Fibroblast of skin of left quadriceps (primary cell): ENCODE measurements around the gene IFRD2.
A peak's percentile ranks its signal among the peaks of the same experiment; 100 is the strongest.
"Not testable (repeated sequence)": the region's sequence is repeated elsewhere in the genome, so short reads cannot be mapped to it uniquely, and the experiment has no call there.

Experiments
- DNase-seq, 2 experiments: peaks; one replicate each; pipeline ENCODE4 v3.0.0-alpha.2; 2013; ENCODE audit warnings: low read depth in 2 of 2

Gene IFRD2

GRCh38 chr3:50324351-50325112, 32.3 kb upstream of the IFRD2 start:
- no peak for DNase-seq

- no peak for DNase-seq
These were observed 31.5 kb upstream of the IFRD2 start for GRCh38 chr3:50323614-50324199.

GRCh38 chr3:50323092-50323600, 30.9 kb upstream of the IFRD2 start:
- no peak for DNase-seq

DNA sequence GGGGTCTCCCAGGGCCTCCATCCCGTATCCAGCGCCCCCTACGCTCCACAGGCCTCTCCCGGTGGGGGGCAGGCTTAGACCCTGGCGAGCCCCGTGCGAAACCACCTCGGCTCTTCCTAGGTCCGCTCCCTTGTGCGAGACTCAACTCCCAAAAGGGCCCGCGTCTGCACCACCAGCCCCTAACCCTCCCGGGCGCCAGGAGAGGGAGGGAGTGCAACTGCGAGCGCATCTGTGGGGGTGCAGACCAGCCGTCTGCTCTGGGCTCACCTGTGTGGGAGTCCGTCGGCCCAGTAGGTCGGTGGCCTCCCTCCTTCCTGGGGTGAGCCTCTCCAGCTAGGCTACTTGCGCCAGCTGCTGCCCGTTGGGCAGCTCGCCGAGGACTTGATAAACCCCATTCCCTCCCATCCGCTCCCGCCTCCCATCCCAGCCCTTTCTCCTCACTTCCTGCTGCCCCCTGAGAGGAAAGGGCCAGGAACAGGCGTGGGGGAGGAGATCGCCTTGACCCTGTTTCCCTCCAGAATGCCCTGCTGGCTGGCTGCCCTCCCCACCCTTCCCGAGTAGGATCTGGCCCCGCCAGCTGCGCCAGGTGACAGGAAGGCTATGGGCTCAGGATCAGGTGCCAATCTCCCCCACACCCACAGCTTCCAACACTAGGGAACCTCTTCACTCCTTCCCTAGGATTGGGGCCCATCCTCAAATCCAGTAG, 30.3 kb upstream of the IFRD2 start, which contains the start of gene HYAL2:
HYAL2 (minus strand) TSS at position 360 of the 706 bp plus-strand sequence. CDS start 2,256 bp downstream, outside the sequence.
- DNase-seq: no peak

DNA sequence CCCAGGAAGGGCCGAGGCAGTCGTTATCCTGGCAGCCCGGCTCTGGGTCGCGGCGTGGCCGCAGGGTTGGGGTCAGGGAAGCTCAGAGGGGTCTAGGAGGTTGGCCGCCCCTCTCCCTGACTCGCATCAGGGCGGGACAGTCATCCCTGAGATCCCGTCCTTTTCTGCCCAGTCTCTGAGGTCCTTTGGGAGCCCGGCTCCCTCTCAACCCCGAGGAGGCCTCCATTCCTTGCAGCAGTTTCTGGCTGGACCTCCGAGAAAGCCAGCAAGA, 29.8 kb upstream of the IFRD2 start:
- no peak for DNase-seq

DNA sequence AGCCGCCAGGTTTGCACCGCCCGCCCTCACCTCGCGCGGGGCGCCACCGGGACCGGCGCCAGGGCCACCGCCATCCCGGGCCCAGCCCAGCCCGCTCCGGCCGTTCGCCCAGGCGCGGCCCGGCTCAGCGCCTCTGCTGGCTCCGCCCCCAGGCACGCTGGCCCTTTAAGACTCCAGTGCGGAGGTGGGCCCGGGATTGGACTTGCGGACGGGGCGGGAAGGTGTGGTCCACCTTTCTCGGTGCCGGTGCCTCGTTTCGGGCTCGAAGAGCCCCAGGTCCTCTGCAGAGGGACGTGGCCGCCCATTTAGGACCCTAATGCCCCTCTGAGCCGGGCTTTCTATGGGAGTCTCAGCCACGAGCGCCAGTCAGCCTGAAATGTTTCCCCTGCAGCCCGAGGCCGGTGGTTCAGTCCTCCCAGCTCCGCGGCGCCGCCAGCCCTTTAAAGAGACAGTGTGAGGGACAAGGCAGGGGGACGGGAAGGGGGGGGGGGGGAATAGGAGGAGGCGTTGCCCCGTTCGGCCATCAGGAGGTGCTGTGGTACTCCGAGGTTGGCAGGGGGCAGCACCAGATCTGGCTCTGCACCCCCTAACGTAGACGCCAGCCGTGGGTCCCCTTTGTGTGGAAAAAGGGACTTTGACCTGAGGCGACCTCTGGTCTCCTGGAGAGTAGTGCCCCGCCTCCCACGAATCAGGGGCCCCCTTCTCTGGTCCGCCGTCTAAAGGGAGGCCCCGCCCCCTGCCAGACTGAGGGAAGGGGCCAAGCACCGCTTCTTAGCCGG, 29.3 kb upstream of the IFRD2 start:
- peak; percentile 75 to 78 for DNase-seq

DNA sequence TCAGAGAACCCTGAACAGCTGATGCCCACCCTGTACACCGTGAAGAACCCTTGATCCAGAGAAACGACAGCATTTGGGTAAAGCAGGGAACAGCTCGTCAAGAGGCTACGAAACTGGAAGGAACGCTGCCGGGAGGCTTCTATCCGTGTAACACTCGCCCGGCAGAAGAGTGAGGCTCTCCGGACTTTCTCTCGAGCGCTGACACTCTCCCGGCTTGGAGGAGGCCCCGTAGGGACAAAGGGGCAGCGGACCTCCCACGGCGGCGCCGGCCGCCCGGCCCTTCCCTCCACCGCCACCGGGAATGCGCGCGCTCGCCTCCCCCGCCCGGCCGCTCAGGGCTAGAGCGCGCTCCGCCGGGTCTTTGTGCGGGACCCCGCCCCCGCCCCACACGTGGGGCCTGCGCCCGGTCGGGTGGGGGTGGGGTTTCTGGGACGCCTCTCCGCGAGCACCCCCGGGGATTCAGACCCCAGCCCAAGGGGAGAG, 28.7 kb upstream of the IFRD2 start:
- no peak for DNase-seq

DNA sequence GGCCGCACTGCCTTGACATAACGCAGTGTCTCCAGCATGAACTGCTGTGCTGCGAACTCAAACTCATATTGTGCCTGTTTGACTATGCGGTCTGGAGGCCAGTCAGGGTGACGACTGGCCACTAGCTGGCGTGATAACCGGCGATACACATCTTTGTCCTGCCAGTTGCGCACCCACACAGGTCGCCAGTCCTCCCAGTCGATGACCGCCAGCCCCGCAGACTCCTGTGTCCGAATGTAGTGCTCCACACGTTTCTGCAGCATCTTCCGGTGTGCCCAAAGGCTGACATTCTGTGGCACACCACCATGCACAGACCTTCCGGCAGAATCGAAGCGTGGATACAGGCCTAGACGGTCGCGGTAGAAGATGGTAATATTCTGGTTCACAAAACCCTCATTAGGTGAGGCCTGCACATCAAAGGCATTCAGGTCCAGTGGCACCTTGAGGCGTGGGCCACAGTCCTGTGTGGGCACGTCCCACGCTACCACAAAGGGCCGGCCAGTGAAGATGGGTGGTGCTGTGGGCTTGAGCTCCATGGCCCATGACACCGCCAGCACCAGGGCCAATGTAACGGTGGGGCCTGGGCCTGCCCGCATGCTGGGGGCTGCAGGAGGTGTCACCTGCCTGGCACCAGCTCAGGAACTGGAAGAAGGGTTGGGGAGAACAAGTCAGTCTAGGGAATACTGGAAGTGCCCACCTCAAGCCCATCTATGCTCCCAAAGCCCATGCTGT, 27.8 kb upstream of the IFRD2 start:
- no peak for DNase-seq

DNA sequence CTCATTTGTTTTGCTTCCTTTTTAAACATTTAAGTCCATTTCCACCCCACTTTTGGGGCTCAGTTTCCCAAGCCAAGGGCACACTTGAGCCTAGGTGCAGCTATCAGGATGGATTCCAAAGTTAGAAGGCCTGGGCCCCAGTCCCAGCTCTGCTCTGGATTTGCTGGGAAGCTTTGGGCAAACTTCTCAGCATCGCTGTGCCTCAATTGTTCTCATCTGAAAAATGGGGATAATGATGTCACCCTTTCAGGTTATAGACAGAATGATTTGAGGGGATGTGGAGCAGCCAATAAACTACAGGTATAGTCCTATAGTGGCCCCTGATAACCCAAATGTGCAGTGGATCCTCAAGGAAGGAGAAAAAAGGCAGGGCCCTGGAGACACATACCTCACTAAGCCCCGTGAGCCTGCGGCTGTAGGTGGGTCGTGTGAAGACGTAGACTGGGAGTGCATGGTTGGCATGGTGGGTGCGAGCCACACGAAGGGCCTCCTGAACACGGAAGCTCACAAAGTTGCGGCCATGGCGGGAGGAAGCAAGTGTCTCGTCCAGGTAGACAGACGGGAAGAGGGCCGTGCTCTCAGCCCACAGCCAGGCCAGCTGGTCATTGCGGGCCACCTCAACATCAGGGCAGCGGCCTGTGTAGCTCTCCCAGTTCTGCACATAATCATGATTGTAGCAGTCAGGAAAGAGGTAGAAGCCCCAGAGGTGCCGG, 27.1 kb upstream of the IFRD2 start:
- DNase-seq: no peak

DNA sequence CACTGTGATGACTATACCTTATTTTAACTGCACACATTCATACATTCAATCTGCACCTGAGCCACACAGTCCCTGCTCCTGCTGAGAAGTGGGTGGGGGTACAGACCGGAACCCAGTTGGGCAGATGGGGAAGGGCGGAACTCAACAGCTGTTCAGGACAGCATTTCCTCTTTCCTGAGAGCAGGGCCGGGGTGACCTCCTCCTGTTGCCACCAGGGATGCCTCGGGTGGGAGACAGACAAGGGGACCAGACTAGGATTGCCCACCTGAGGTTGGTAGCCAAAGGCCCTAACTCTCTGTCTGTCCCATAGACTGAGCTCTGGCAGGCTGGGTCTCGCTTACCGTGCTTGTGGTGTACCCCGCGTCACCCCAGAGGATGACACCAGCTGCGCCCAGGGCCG, 26.4 kb upstream of the IFRD2 start:
- no peak for DNase-seq

DNA sequence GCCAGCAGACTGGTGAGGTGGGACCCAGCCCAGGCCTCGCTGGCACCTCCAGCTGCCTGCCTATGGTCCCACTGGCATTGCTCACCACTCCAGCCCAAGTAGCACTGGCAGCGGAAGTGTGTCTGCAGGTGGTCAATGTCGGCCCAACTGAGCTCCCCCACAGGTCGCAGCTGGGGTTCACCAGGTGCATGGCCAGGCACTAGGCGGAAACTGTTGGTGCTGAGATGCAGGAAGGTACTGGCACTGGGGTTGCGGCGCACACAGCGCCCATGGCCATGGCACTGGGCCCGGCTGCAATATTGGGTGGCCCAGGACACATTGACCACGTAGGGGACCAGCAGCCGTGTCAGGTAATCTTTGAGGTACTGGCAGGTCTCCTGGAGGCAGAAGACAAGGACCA, 25.9 kb upstream of the IFRD2 start:
- no peak for DNase-seq

DNA sequence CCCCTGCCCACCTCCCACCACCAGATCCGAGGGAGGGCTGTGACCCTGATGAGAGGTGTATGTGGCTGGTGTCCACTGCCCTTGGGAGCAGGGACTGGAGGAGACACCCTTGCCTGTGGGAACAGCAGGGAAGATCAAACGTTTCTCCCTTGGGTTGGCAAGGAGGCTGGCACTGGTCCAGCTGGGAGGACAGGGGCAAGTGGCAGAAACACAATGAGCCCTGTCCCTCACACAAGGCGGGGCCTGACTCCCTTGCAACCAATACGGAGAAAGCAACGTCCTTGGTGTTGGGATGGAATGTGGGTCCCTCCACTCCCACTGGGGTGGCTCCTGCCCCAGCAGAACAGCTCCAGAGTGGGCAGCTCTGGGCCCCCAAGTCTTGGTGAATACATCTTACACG, 25.1 kb upstream of the IFRD2 start:
- DNase-seq: no peak

GRCh38 chr3:50316657-50317242, 24.5 kb upstream of the IFRD2 start:
- DNase-seq: no peak

DNA sequence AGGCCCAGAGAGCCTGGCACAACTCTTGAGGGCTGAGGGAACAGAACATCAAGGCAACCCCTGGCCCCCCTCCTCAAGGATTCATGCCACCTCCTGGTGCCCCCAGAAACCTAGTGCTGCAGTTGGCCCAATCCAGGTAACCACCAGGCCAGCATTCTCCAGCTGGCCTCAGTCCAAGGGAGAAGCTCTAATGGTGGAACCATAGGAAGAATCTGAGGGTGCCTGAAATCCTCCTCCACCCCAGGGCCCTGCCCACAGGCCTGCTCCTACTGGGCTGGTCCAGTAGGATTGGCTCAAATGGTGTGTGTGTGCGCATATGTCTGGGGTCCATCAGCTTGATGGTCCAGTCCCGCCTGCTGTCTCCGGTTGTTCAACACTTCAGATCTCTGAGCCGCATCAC, 22.6 kb upstream of the IFRD2 start:
- no peak for DNase-seq

- DNase-seq: no peak
These were observed 22.1 kb upstream of the IFRD2 start for GRCh38 chr3:50314342-50314741.

- DNase-seq: not testable (repeated sequence)
These were observed 19.8 kb upstream of the IFRD2 start for GRCh38 chr3:50312041-50312440.

DNA sequence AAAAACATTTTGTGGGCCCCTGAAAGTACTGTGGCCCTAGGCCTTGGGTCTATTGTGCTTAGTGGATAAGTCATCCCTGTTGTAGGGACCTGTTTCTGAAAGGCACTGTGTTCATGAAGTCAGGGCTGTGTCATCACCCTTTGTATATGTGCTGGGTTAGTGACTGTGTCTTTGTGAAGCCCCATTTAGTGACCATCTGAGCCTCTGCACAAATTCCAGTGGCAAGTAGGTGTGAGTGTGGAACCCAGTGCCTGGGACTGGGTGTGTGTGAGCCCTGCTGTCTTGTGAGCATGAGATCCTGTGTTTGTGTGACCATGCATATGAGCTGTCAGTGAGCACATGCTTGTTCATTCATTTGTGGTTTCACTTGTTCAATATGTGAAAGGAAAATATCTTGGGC, 12.4 kb upstream of the IFRD2 start:
- DNase-seq: no peak

DNA sequence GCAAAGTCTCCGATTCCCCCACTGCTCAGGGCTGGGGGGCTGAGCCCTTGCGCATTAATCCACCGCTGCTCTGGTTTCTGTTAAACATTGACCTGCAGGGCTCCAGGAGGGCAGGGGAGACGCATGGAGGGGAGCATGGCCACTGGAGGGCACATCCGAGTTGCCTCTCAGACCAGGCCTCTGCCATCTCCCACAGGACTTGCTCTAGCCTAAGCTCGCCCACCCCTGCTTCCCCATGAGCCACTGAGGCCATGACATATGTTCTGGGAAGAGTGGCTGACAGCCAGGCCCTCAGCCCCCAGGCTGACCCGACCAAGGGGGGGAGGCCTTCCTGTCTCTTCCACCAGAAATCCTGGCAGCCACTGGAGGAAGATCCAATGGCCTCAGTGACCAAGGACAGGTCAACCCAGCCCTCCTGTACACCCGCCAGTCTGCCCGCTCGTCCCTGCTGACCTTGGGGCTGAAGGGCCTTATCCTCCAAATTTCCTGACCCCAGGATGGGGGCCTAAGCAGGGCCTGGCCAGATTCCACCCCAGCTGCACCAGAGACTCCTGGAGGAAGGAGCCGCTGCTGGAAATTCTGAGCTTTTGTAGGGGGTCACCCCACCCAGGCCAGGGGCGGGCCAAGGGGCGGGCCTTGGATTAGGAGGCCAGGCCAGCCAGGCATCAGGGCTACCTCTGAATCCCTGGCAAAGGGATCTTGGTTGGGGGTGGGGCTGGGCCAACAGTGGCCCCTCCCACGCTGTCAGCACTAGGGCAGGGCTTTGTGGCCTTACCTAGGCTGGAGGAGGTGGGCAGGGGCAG, 11.0 kb upstream of the IFRD2 start, which contains the start of gene HYAL1:
HYAL1 (minus strand) TSS at position 562 of the 803 bp plus-strand sequence. CDS start 618 bp downstream, outside the sequence.
- DNase-seq: no peak
